CD4-positive, CD25-positive, alpha-beta regulatory T cell (primary cell): ENCODE data around the gene UBA52. TPM values are rescaled to one million over a fixed set of nuclear protein-coding genes. Genes with fewer than 3 reads are reported as not detected.

ENCODE experiments used
- ATAC-seq, 2 donors: fragments of 150-1000 bp; cut with Tn5 transposase; one replicate each; pipeline ENCODE4 v1.10.0; 2021; ENCODE audit warnings: low read depth in 2 of 2, moderate number of reproducible peaks in 2 of 2, moderate library complexity in 1 of 2
- DNase-seq, 3 donors: peaks; one replicate each; pipeline versions ENCODE4 v3.0.0 to v3.0.0-alpha.2; 2012 to 2022; ENCODE audit warnings: mixed read lengths in 1 of 3
- H3K27ac ChIP-seq: one replicate; pipeline ENCODE4 v1.7.0; 2013; ENCODE audit warnings: mild to moderate bottlenecking, low read length; ENCODE audit not compliant: insufficient read depth, poor library complexity, severe bottlenecking
- H3K27me3 ChIP-seq: one replicate; pipeline ENCODE4 v1.7.0; 2013; ENCODE audit warnings: low read length; ENCODE audit not compliant: control insufficient read depth, insufficient read depth
- H3K36me3 ChIP-seq: one replicate; pipeline ENCODE4 v1.7.0; 2013; ENCODE audit warnings: mild to moderate bottlenecking, low read length, moderate library complexity; ENCODE audit not compliant: control insufficient read depth, insufficient read depth
- H3K4me1 ChIP-seq: 2 replicates; pipeline ENCODE4 v1.7.0; 2013; ENCODE audit warnings: mild to moderate bottlenecking, low read length; ENCODE audit not compliant: insufficient read depth, control insufficient read depth, poor library complexity, severe bottlenecking
- H3K4me3 ChIP-seq: one replicate; pipeline ENCODE4 v1.7.0; 2013; ENCODE audit warnings: low read depth, mild to moderate bottlenecking, low read length, moderate library complexity
- H3K9me3 ChIP-seq, 2 experiments: 1 replicate in 1 of 2; 2 replicates in 1 of 2; pipeline ENCODE4 v1.7.0; 2013; ENCODE audit warnings: low read length in 2 of 2, mild to moderate bottlenecking in 1 of 2, moderate library complexity in 1 of 2; ENCODE audit not compliant: control insufficient read depth in 2 of 2
- H3K27ac Mint-ChIP-seq, 3 donors: one replicate each; pipeline ENCODE4 v1.8.0; 2020 to 2022; ENCODE audit warnings: mild to moderate bottlenecking in 3 of 3, mixed read lengths in 3 of 3, moderate library complexity in 2 of 3
- H3K27me3 Mint-ChIP-seq: one replicate; pipeline ENCODE4 v1.8.0; 2022; ENCODE audit warnings: mild to moderate bottlenecking, mixed read lengths
- H3K36me3 Mint-ChIP-seq: one replicate; pipeline ENCODE4 v1.8.0; 2020; ENCODE audit warnings: mixed read lengths
- H3K4me1 Mint-ChIP-seq, 4 donors: one replicate each; pipeline ENCODE4 v1.8.0; 2020 to 2022; ENCODE audit warnings: mixed read lengths in 4 of 4, mild to moderate bottlenecking in 1 of 4
- H3K4me3 Mint-ChIP-seq, 4 donors: one replicate each; pipeline ENCODE4 v1.8.0; 2020 to 2022; ENCODE audit warnings: mild to moderate bottlenecking in 4 of 4, mixed read lengths in 4 of 4, moderate library complexity in 3 of 4
- H3K9me3 Mint-ChIP-seq, 7 donors: one replicate each; pipeline ENCODE4 v1.8.0; 2020 to 2022; ENCODE audit warnings: mixed read lengths in 7 of 7, mild to moderate bottlenecking in 3 of 7, moderate library complexity in 2 of 7
- polyA plus RNA-seq, 4 donors: library from polyadenylated mRNA; unstranded; fragments of 300-500 nt; fragmentation: Illumina TruSeq; gene quantifications; one replicate each; pipeline ENCODE4 v1.2.3, GENCODE V29; 2021
- total RNA-seq: library from RNA; stranded (reverse); gene quantifications from one replicate; pipeline ENCODE4 v1.2.3, GENCODE V29; 2022

Gene UBA52
- total and polyA plus RNA-seq, 5 donors from 2014 or later: 1,213 to 1,759 (median 1,556) TPM

- Histone ChIP-seq H3K27ac (no peak overlapping the region), H3K27me3 (peaks cover 2% of the 10 kb centered on the region), H3K9me3 (no peaks in the 10 kb centered on the region), H3K36me3 (no peaks in the 10 kb centered on the region), H3K4me3 (no peak overlapping the region), H3K4me1 (no peaks in the 10 kb centered on the region)
- Mint-ChIP-seq H3K27me3 (peaks cover 34% of the 10 kb centered on the region), H3K4me3 (no peak overlapping the region), H3K4me1 (no peaks in the 10 kb centered on the region), H3K27ac (no peak overlapping the region), H3K9me3 (peaks cover 0 to 1% (median 0%) of the 10 kb centered on the region in 7 donors), H3K36me3 (no peaks in the 10 kb centered on the region)
- no peak for DNase-seq
- no peak for ATAC-seq
Measured at GRCh38 chr19:18620902-18621301, 49.2 kb downstream of the UBA52 start.

GRCh38 chr19:18626906-18627305 lies 55.2 kb downstream of the UBA52 start:
- H3K27ac Mint-ChIP-seq: no peak overlapping the region
- no peaks in the 10 kb centered on the region for H3K36me3 Mint-ChIP-seq
- H3K4me3 Mint-ChIP-seq: no peak overlapping the region
- H3K9me3 Mint-ChIP-seq: no peaks in the 10 kb centered on the region
- Histone ChIP-seq H3K27ac (no peak overlapping the region), H3K9me3 (no peaks in the 10 kb centered on the region), H3K27me3 (no peaks in the 10 kb centered on the region), H3K4me1 (no peaks in the 10 kb centered on the region), H3K36me3 (no peaks in the 10 kb centered on the region), H3K4me3 (no peak overlapping the region)
- H3K4me1 Mint-ChIP-seq: no peaks in the 10 kb centered on the region
- DNase-seq: no peak
- peaks cover 22% of the 10 kb centered on the region for H3K27me3 Mint-ChIP-seq
- no peak for ATAC-seq

Other genes starting within 250 kb of the UBA52 start
- 45.6 TPM for gene LSM4, start 248.8 kb upstream of the UBA52 start, total RNA-seq
- gene LSM4, start 248.8 kb upstream of the UBA52 start, polyA plus RNA-seq: 100 to 1,000 TPM; 101 to 118 (median 116) TPM
- 39.4 TPM for gene PGPEP1, start 231.3 kb upstream of the UBA52 start, total RNA-seq
- 1 to 10 TPM; 6.7 to 8.7 (median 8.2) TPM for gene PGPEP1, start 231.3 kb upstream of the UBA52 start, polyA plus RNA-seq
- not detected for gene GDF15, start 185.7 kb upstream of the UBA52 start, total RNA-seq
- not detected for gene GDF15, start 185.7 kb upstream of the UBA52 start, polyA plus RNA-seq
- not detected for gene LRRC25, start 174.2 kb upstream of the UBA52 start, total RNA-seq
- under 1 TPM in 3 of 4 donors, not detected in 1; 0.09 to 0.79 (median 0.25) TPM for gene LRRC25, start 174.2 kb upstream of the UBA52 start, polyA plus RNA-seq
- gene SSBP4, start 152.5 kb upstream of the UBA52 start, total RNA-seq: 97.9 TPM
- gene SSBP4, start 152.5 kb upstream of the UBA52 start, polyA plus RNA-seq: 10 to 100 TPM; 47.3 to 84.0 (median 65.6) TPM
- gene ISYNA1, start 133.7 kb upstream of the UBA52 start, total RNA-seq: 26.2 TPM
- 10 to 100 TPM; 11.3 to 26.0 (median 21.4) TPM for gene ISYNA1, start 133.7 kb upstream of the UBA52 start, polyA plus RNA-seq
- gene ELL, start 49.8 kb upstream of the UBA52 start, total RNA-seq: 53.6 TPM
- gene ELL, start 49.8 kb upstream of the UBA52 start, polyA plus RNA-seq: 10 to 100 TPM in 1 of 4 donors, 1 to 10 TPM in 3; 7.7 to 11.8 (median 9.7) TPM
- 186 TPM for gene FKBP8, start 28.3 kb upstream of the UBA52 start, total RNA-seq
- 100 to 1,000 TPM; 106 to 118 (median 117) TPM for gene FKBP8, start 28.3 kb upstream of the UBA52 start, polyA plus RNA-seq
- 90.6 TPM for gene KXD1, start 14.0 kb upstream of the UBA52 start, total RNA-seq
- 10 to 100 TPM; 65.3 to 99.1 (median 89.9) TPM for gene KXD1, start 14.0 kb upstream of the UBA52 start, polyA plus RNA-seq
- 87.4 TPM for gene REX1BD, start 16.9 kb downstream of the UBA52 start, total RNA-seq
- gene REX1BD, start 16.9 kb downstream of the UBA52 start, polyA plus RNA-seq: 100 to 1,000 TPM; 139 to 163 (median 148) TPM
- not detected for gene CRLF1, start 34.9 kb downstream of the UBA52 start, total RNA-seq
- 1 to 10 TPM in 1 of 4 donors, under 1 TPM in 1, not detected in 2; 0.31 to 1.1 TPM for gene CRLF1, start 34.9 kb downstream of the UBA52 start, polyA plus RNA-seq
- not detected for gene TMEM59L, start 41.0 kb downstream of the UBA52 start, total RNA-seq
- gene TMEM59L, start 41.0 kb downstream of the UBA52 start, polyA plus RNA-seq: not detected
- 16.7 TPM for gene KLHL26, start 65.2 kb downstream of the UBA52 start, total RNA-seq
- gene KLHL26, start 65.2 kb downstream of the UBA52 start, polyA plus RNA-seq: 1 to 10 TPM; 1.8 to 4.0 (median 2.6) TPM
- 20.2 TPM for gene CRTC1, start 111.8 kb downstream of the UBA52 start, total RNA-seq
- 1 to 10 TPM in 2 of 4 donors, under 1 TPM in 2; 0.47 to 1.5 (median 0.82) TPM for gene CRTC1, start 111.8 kb downstream of the UBA52 start, polyA plus RNA-seq
- gene COMP, start 219.4 kb downstream of the UBA52 start, total RNA-seq: not detected
- gene COMP, start 219.4 kb downstream of the UBA52 start, polyA plus RNA-seq: not detected